ENCODE data around the gene SETD5. TPM values are rescaled to one million over a fixed set of nuclear protein-coding genes. Genes with fewer than 3 reads are reported as not detected.

Gene SETD5
- polyA plus RNA-seq, 1 donor (not counting 4 experiments of a cell fraction or from before 2014, with no cell fraction given), result 37.8 TPM

GRCh38 chr3:9439331-9439730 lies 41.9 kb downstream of the SETD5 start:
- FAIRE-seq (no peak), DNase-seq (ENCODE audit: low read depth, low spot score) (no peak)
- no peaks in the 10 kb centered on the region for H3K9me3 ChIP-seq (ENCODE audit: control insufficient read depth, low read depth, low read length)
- H3K9me1 ChIP-seq (ENCODE audit: control insufficient read depth, extremely low read depth, insufficient read depth, low read length), result no peaks in the 10 kb centered on the region
- no peaks in the 10 kb centered on the region for H3K4me1 ChIP-seq (ENCODE audit: control insufficient read depth, extremely low read depth, insufficient read depth, low read length)
- H3K27me3 ChIP-seq (ENCODE audit: control insufficient read depth, extremely low read depth, insufficient read depth, low read length), result no peaks in the 10 kb centered on the region
- no peak overlapping the region for H3K4me3 ChIP-seq (ENCODE audit: control insufficient read depth in 2 of 3, extremely low read depth in 1 of 3, insufficient read depth in 2 of 3, low read depth in 1 of 3, low read length in 3 of 3)
- peaks cover 43 to 56% of the 10 kb centered on the region in 2 experiments for H3K36me3 ChIP-seq (ENCODE audit: control insufficient read depth in 2 of 2, extremely low read depth in 1 of 2, insufficient read depth in 2 of 2, low read length in 2 of 2)
- dilution Hi-C loops (cut with MboI; ENCODE audit: extremely low pct_ligation_motif_present, low sequenced_read_pairs), result no loop called here
- H3K27ac ChIP-seq (ENCODE audit: control insufficient read depth, insufficient read depth, low read length), result no peak overlapping the region
- no peak overlapping the region for H3K4me2 ChIP-seq (ENCODE audit: control insufficient read depth, extremely low read depth, insufficient read depth, low read depth, low read length)
- peaks cover 34% of the 10 kb centered on the region for H3K79me2 ChIP-seq (ENCODE audit: control insufficient read depth, insufficient read depth, low read length)
- peaks cover 3% of the 10 kb centered on the region for H4K20me1 ChIP-seq (ENCODE audit: control insufficient read depth, extremely low read depth, insufficient read depth, low read length)
- H3K9ac ChIP-seq (ENCODE audit: control insufficient read depth, extremely low read depth, insufficient read depth, low read length), result no peak overlapping the region
- H2AFZ ChIP-seq (ENCODE audit: control insufficient read depth, low read length), result no peak overlapping the region
- no peak for TF ChIP-seq EZH2 (IDR thresholded peaks at IDR 0.05; ENCODE audit: low read length)
- TF ChIP-seq, protein P1, sequence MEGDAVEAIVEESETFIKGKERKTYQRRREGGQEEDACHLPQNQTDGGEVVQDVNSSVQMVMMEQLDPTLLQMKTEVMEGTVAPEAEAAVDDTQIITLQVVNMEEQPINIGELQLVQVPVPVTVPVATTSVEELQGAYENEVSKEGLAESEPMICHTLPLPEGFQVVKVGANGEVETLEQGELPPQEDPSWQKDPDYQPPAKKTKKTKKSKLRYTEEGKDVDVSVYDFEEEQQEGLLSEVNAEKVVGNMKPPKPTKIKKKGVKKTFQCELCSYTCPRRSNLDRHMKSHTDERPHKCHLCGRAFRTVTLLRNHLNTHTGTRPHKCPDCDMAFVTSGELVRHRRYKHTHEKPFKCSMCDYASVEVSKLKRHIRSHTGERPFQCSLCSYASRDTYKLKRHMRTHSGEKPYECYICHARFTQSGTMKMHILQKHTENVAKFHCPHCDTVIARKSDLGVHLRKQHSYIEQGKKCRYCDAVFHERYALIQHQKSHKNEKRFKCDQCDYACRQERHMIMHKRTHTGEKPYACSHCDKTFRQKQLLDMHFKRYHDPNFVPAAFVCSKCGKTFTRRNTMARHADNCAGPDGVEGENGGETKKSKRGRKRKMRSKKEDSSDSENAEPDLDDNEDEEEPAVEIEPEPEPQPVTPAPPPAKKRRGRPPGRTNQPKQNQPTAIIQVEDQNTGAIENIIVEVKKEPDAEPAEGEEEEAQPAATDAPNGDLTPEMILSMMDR (optimal IDR thresholded peaks at IDR 0.05 in 1 of 3, IDR thresholded peaks at IDR 0.05 in 1 of 3, conservative IDR thresholded peaks at IDR 0.05 in 1 of 3; ENCODE audit: extremely low read depth in 1 of 3, insufficient read depth in 2 of 3, low read length in 3 of 3), result no peak

GRCh38 chr3:9441501-9442221 lies 44.2 kb downstream of the SETD5 start:
- Histone ChIP-seq H3K9me1 (ENCODE audit: control insufficient read depth, extremely low read depth, insufficient read depth, low read length) (no peaks in the 10 kb centered on the region), H3K4me2 (ENCODE audit: control insufficient read depth, extremely low read depth, insufficient read depth, low read depth, low read length) (no peak overlapping the region), H3K79me2 (ENCODE audit: control insufficient read depth, insufficient read depth, low read length) (peaks cover 24% of the 10 kb centered on the region), H3K36me3 (ENCODE audit: control insufficient read depth in 2 of 2, extremely low read depth in 1 of 2, insufficient read depth in 2 of 2, low read length in 2 of 2) (peaks cover 33 to 52% of the 10 kb centered on the region in 2 experiments), H3K4me1 (ENCODE audit: control insufficient read depth, extremely low read depth, insufficient read depth, low read length) (no peaks in the 10 kb centered on the region), H3K27me3 (ENCODE audit: control insufficient read depth, extremely low read depth, insufficient read depth, low read length) (no peaks in the 10 kb centered on the region), H4K20me1 (ENCODE audit: control insufficient read depth, extremely low read depth, insufficient read depth, low read length) (no peaks in the 10 kb centered on the region), H3K9me3 (ENCODE audit: control insufficient read depth, low read depth, low read length) (no peaks in the 10 kb centered on the region), H2AFZ (ENCODE audit: control insufficient read depth, low read length) (no peak overlapping the region), H3K27ac (ENCODE audit: control insufficient read depth, insufficient read depth, low read length) (no peak overlapping the region), H3K9ac (ENCODE audit: control insufficient read depth, extremely low read depth, insufficient read depth, low read length) (no peak overlapping the region), H3K4me3 (ENCODE audit: control insufficient read depth in 2 of 3, extremely low read depth in 1 of 3, insufficient read depth in 2 of 3, low read depth in 1 of 3, low read length in 3 of 3) (no peak overlapping the region)
- TF ChIP-seq, protein P1 (optimal IDR thresholded peaks at IDR 0.05 in 1 of 3, IDR thresholded peaks at IDR 0.05 in 1 of 3, conservative IDR thresholded peaks at IDR 0.05 in 1 of 3; ENCODE audit: extremely low read depth in 1 of 3, insufficient read depth in 2 of 3, low read length in 3 of 3), result no peak
- FAIRE-seq (no peak), DNase-seq (ENCODE audit: low read depth, low spot score) (no peak)
- dilution Hi-C loops (cut with MboI; ENCODE audit: extremely low pct_ligation_motif_present, low sequenced_read_pairs), result no loop called here
